Measurements from ENCODE around the gene RPS15.

Gene RPS15

GRCh38 chr19:1431759-1432506, 6.3 kb upstream of the RPS15 start:
- POLR2A ChIA-PET, result no interaction called here
- CTCF ChIA-PET, result no interaction called here
- DNase-seq (ENCODE audit: extremely low spot score), result no peak
- TF ChIP-seq CTBP1 (IDR thresholded peaks at IDR 0.05; ENCODE audit: borderline replicate concordance), result no peak
- no peak for TF ChIP-seq L3MBTL2 (conservative IDR thresholded peaks at IDR 0.05)
- TF ChIP-seq, protein P1, sequence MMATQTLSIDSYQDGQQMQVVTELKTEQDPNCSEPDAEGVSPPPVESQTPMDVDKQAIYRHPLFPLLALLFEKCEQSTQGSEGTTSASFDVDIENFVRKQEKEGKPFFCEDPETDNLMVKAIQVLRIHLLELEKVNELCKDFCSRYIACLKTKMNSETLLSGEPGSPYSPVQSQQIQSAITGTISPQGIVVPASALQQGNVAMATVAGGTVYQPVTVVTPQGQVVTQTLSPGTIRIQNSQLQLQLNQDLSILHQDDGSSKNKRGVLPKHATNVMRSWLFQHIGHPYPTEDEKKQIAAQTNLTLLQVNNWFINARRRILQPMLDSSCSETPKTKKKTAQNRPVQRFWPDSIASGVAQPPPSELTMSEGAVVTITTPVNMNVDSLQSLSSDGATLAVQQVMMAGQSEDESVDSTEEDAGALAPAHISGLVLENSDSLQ (IDR thresholded peaks at IDR 0.05), result no peak
- TF ChIP-seq FOXA1 (IDR thresholded peaks at IDR 0.05), result no peak
- no peak for TF ChIP-seq HDGF (IDR thresholded peaks at IDR 0.05; ENCODE audit: borderline replicate concordance)
- no peak for TF ChIP-seq ELF4 (IDR thresholded peaks at IDR 0.05)
- TF ChIP-seq BHLHE40 (IDR thresholded peaks at IDR 0.05; ENCODE audit: borderline replicate concordance), result no peak
- no peak for TF ChIP-seq LEF1 (IDR thresholded peaks at IDR 0.05; ENCODE audit: borderline replicate concordance)
- TF ChIP-seq TARDBP (IDR thresholded peaks at IDR 0.05), result no peak
- no peak for TF ChIP-seq SUZ12 (IDR thresholded peaks at IDR 0.05)
- TF ChIP-seq ARNT (IDR thresholded peaks at IDR 0.05), result no peak
- no peak for TF ChIP-seq NFRKB (IDR thresholded peaks at IDR 0.05)

DNA sequence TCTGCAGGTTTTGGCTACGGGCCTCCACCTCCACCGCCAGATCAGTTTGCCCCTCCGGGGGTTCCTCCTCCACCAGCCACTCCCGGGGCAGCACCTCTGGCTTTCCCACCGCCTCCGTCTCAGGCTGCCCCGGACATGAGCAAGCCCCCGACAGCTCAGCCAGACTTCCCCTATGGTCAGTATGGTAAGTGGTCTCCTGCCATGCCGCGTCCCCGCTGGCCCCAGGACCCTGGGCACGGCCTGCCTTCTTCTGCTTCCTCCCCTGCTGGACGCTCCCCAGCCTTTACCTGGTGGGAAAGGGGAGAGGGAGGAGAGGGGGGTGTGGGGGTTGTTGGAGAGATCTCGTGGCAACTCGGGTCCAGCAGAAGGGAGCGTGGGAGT, 5.7 kb upstream of the RPS15 start:
- no peak for DNase-seq (ENCODE audit: extremely low spot score)
- TF ChIP-seq FOXA1 (IDR thresholded peaks at IDR 0.05) (no peak), L3MBTL2 (conservative IDR thresholded peaks at IDR 0.05) (no peak), SUZ12 (IDR thresholded peaks at IDR 0.05) (no peak), NFRKB (IDR thresholded peaks at IDR 0.05) (no peak), LEF1 (IDR thresholded peaks at IDR 0.05; ENCODE audit: borderline replicate concordance) (no peak), FOXM1 (IDR thresholded peaks at IDR 0.05; ENCODE audit: borderline replicate concordance) (no peak), BHLHE40 (IDR thresholded peaks at IDR 0.05; ENCODE audit: borderline replicate concordance) (no peak), SP1 (IDR thresholded peaks at IDR 0.05) (no peak), FOXK2 (IDR thresholded peaks at IDR 0.05) (no peak), HDGF (IDR thresholded peaks at IDR 0.05; ENCODE audit: borderline replicate concordance) (no peak), TARDBP (IDR thresholded peaks at IDR 0.05) (no peak), ARNT (IDR thresholded peaks at IDR 0.05) (no peak), CTBP1 (IDR thresholded peaks at IDR 0.05; ENCODE audit: borderline replicate concordance) (no peak), ELF4 (IDR thresholded peaks at IDR 0.05) (no peak), ZNF384 (IDR thresholded peaks at IDR 0.05) (no peak)
- TF ChIP-seq, protein P1 (IDR thresholded peaks at IDR 0.05), result no peak
- CTCF ChIA-PET, result no interaction called here
- POLR2A ChIA-PET, result no interaction called here

DNA sequence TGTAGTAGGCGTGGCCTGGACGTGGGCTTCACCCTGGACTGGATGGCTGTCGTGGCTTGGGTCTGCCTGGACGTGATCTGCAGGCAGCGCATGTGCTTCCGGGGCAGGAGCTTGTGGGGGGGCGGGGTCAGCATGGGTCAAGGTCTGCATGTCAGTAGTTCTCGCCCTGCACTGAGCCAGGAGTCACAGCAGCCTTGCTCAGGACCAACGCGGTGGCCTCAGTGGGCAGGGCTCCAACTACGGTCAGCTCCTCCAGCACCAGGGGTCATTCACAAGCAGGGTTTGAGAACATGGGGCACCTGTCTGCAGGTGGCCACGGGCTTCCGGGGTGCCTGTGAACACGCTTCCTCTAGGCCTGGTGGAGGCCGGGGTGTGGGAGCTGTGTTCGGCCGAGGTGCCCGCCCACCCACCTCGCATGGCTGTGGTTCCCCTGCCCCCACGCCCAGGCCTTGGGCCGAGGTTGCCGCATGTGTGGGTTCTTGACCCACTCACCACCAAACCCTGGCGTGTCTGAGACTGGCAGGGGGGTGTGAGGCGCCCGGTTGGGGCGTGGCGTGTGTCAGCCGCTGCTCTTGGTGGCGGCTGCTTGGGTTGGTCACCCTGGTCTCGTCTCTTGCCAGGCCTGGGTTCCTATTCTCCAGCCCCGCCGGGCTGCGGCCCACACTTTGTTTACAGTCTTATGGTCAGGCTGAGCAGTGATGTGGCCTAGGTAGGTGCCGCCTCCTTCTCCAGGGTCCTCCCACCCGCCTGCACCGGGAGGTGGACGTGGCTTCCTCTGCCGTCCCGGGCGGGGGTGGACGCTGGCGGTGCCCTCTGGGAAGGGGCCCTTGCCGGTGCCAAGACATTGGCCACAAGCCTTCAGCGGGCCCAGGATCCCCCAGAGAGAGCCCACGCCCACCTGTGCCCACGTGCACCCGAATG, 4.8 kb upstream of the RPS15 start:
- CTCF ChIA-PET, result no interaction called here
- no peak for TF ChIP-seq ELF4 (IDR thresholded peaks at IDR 0.05)
- DNase-seq (ENCODE audit: extremely low spot score), result no peak
- POLR2A ChIA-PET, result no interaction called here

GRCh38 chr19:1434040-1434366, 4.2 kb upstream of the RPS15 start:
- no peak for TF ChIP-seq HDGF (IDR thresholded peaks at IDR 0.05; ENCODE audit: borderline replicate concordance)
- TF ChIP-seq FOXM1 (IDR thresholded peaks at IDR 0.05; ENCODE audit: borderline replicate concordance), result no peak
- TF ChIP-seq FOXK2 (IDR thresholded peaks at IDR 0.05), result no peak
- no peak for TF ChIP-seq L3MBTL2 (conservative IDR thresholded peaks at IDR 0.05)
- TF ChIP-seq FOXA1 (IDR thresholded peaks at IDR 0.05), result no peak
- TF ChIP-seq NFRKB (IDR thresholded peaks at IDR 0.05), result no peak
- no peak for TF ChIP-seq ELF4 (IDR thresholded peaks at IDR 0.05)
- no peak for TF ChIP-seq LEF1 (IDR thresholded peaks at IDR 0.05; ENCODE audit: borderline replicate concordance)
- no peak for TF ChIP-seq SUZ12 (IDR thresholded peaks at IDR 0.05)
- TF ChIP-seq ARNT (IDR thresholded peaks at IDR 0.05), result no peak
- TF ChIP-seq CTBP1 (IDR thresholded peaks at IDR 0.05; ENCODE audit: borderline replicate concordance), result no peak
- TF ChIP-seq, protein P1 (IDR thresholded peaks at IDR 0.05), result no peak
- no peak for TF ChIP-seq SP1 (IDR thresholded peaks at IDR 0.05)
- ChIA-PET CTCF (no interaction called here), POLR2A (no interaction called here)
- no peak for DNase-seq (ENCODE audit: extremely low spot score)

DNA sequence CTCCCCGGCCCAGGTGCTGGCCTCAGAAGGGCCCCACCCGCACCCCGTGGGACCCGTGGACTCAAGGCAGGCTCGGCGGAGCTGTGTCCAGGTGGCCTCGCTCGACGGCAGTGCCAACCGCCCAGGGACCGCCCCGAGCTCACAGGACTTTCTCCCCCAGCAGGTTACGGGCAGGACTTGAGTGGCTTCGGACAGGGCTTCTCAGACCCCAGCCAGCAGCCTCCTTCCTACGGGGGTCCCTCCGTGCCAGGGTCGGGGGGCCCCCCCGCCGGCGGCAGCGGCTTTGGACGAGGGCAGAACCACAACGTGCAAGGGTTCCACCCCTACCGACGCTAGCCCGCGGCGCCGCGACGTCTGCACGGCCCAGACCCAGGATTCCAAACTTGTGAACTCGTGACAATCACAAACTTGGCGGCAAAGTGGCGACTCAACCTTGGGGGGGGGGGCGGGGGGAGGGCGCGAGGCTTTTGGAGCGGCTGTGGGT, 3.6 kb upstream of the RPS15 start:
- ChIA-PET POLR2A (no interaction called here), CTCF (no interaction called here)
- TF ChIP-seq ZNF384 (IDR thresholded peaks at IDR 0.05) (no peak), SUZ12 (IDR thresholded peaks at IDR 0.05) (no peak), LEF1 (IDR thresholded peaks at IDR 0.05; ENCODE audit: borderline replicate concordance) (no peak), HDGF (IDR thresholded peaks at IDR 0.05; ENCODE audit: borderline replicate concordance) (no peak), L3MBTL2 (conservative IDR thresholded peaks at IDR 0.05) (no peak), FOXK2 (IDR thresholded peaks at IDR 0.05) (no peak)

GRCh38 chr19:1435378-1435989, 2.7 kb upstream of the RPS15 start:
- ChIA-PET CTCF (no interaction called here), POLR2A (no interaction called here)
- TF ChIP-seq SP1 (IDR thresholded peaks at IDR 0.05), result no peak
- DNase-seq (ENCODE audit: extremely low spot score), result no peak

More for the DNA sequence above, 3.6 kb upstream of the RPS15 start:
- no peak for DNase-seq (ENCODE audit: extremely low spot score)

All from HEK293T (cell line).